Activated CD4-positive, alpha-beta T cell treated with anti-CD3 and anti-CD28 coated beads, Interleukin-10, Interleukin-2, amounts not matched to agents 100 ng/mL and 50 ng/mL, durations not matched to agents 16 hours and 8 hours (primary cell): Measurements from ENCODE around the gene RAP2A.

ENCODE experiments used
- DNase-seq: peaks from one replicate; pipeline ENCODE4 v3.0.0-alpha.2; 2020

The RAP2A gene

DNA sequence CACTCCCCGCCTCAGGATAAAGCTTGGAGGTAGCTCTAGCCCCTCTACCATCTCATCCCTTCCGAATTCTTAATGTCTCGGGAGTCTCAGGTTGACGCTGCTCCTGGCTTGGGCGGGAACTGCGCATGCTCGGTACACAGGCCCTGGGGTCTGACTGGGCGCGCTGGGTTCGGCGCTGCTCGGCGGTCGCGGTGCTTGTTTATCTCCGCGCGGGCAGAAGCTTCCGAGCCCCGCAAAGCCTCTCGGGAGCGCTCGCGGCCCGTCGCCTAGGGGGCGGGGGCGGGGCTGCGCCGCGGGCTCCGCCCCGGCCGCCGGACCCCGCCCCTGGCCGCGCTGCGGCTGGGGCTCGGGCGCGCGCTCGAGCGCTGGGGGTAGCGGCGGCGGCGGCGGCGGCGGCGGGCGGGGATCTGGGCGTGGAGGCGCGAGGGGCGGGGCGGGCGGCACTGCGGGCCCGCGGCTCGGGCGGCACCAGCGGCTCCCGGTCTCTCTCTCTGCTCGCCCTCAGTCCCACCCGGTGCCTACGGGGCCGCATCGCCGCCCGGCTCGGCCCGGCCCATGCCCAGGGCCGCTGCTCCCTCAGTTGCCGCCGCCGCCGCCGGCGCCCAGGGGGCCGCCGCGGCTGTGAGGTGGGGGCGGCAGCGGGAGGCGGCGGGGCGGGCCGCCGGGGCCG is at the start of gene RAP2A:
RAP2A (plus strand) TSS at position 443 of the 670 bp plus-strand sequence. CDS start 302 bp downstream, outside the sequence.
- peak; percentile 95 for DNase-seq

GRCh38 chr13:97384371-97384770 is 49.6 kb upstream of the RAP2A start:
- DNase-seq = no peak

- DNase-seq = no peak
Measured at GRCh38 chr13:97385146-97385545, 48.8 kb upstream of the RAP2A start.

DNA sequence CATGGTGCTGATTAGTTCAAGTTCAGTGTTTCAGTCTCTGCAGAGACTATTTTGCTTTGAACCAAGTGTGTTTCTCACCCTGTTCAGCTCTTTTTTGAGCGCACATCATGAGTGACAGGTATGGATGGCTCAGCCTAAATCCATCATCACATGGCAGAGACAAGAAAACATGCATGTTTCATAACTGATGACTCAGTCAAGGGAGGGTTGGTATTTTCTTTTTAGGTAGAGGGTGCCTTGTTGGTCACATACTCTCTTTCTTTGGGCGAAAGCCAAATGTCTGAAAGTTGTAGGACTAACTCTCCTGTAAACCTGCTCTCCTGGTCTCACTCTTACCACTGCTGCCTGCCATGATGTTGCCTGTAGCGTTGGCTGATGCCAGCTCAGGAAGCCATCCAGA is 48.1 kb upstream of the RAP2A start:
- DNase-seq = no peak

GRCh38 chr13:97386801-97387484 is 47.0 kb upstream of the RAP2A start:
- peak; percentile 37 for DNase-seq

DNA sequence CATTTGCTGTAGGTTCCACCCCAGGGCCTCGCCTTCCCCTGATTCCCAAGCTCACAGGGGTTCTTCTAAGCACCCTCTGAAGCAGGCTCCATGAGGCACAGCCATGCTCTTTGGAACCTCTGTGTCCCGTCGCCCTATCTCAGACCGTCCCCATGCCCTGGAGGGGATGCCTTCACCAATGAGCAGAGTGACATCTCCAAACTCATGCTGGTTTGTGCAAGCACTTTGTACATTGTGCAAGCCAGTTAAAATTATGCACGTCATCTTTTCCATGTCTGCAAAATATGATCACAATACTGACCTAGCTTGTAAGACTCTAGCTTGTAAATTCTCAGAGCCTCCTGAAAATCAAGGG is 46.5 kb upstream of the RAP2A start:
- no peak for DNase-seq

- no peak for DNase-seq
Measured at GRCh38 chr13:97387890-97388289, 46.1 kb upstream of the RAP2A start.

DNA sequence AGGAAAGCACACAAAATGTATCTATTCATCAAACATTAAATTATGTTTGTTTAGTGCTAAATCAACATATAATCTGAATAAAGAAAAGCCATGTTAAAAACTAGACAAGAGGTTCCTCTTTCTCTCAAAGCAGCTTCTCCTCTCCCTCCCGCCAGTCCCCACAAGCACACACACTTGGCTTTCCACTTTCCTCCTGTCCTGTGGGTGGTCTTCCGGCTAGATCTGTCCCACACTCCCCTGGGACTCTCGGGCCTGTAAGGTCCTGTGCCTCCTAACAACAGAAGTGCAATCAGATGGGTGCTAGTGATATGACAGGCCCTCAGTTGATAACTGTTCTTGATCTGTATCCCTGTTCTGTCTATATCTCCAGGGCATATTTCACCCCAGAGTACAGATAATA is 45.6 kb upstream of the RAP2A start:
- DNase-seq = no peak

DNA sequence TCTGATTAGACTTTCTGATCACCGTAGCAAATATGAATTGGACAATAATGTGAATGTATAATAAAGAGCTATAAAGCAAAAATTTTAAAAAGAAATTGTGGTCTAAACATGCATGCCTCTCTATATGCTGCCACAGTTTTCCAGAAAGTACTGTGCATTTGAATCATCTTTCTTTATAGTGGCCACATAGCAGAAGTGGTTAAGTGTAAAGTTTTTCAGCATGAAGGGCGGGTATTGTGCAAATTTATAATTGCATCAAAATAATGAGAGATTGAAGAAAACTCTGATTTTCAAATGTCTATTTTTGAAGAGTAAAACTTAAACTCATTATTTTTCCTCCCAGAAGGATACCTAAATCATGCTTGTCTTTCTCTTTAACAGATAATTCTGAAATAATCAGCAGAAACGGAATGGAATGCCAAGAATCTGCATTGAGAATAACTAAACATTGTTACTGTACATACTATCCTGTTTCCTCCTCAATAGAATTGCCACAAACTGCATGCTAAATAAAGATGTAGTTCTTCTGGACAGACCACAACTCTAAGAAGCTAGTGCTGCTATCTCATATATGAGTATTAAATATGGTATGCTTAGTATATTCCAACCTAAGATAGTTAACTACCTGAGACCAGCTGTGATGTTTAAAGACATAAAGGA is 42.9 kb upstream of the RAP2A start:
- DNase-seq = no peak

- no peak for DNase-seq
Measured at GRCh38 chr13:97392020-97392419, 41.9 kb upstream of the RAP2A start.

GRCh38 chr13:97394542-97394941 is 39.4 kb upstream of the RAP2A start:
- no peak for DNase-seq

DNA sequence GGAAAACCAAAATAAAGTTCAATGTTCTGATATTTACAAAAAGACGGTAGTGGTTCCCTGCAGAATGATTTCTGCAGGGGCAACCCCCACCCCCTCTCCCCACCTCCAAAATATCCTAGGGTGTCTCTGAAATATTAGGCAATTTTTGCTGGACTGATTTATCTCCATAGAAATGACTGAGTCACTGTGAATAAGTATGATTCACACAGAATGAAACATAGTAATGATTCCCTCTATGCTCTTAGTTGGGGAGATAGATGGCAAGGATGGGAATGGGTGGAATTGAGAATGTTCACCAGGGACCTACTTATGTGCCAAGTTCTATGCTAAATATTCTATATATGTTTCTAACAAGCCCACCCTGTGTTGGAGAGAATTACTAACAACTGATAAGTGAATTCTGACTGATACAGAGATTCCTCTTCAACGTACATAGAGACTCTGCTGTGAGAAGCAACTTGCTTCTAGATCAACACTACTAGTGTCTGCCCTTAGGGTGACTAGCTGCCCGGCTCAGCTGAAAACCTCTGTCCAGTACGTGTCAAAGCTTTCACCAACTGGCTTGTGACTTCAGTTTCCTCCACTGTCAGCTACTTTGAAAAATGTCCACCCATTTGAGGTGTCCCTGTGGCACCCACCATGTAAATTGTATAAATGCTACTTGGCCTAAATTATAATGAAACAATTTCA is 38.4 kb upstream of the RAP2A start:
- DNase-seq = no peak

DNA sequence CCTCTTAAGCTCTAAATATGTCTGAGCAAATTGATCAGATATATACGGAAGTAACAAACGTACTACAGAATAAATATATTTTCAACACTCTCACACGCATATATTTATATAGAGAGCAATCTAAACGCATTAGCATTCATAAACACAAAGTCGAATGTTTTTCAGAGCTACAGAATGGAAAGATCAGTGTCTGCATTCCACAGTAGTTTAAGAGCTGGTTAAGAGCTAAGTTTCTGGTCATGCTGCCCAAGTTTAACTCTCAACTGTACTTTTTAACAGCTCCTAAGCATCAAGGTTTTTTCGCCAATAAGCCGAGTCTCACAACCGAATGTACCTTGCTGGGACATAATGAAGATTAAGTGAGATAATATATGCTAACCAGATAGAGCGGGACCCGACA is 36.7 kb upstream of the RAP2A start:
- no peak for DNase-seq

DNA sequence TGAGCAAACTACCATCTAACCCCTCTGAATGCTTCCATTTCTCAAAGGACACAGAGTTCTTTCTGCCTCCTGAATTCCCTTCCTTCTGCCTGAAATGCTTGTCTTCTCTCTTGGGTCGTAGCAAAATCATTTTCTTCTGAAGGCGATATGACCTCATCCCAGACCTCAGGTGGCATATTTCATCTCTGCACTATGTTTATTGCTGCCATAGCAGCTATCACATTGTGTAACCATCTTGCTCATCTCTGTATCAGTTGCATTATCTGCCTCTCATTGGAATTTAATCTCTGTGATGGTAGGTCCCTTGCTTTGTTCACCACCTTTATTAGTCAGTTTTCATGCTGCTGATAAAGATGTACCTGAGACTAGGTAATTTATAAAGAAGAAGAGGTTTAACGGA is 32.5 kb upstream of the RAP2A start:
- no peak for DNase-seq

DNA sequence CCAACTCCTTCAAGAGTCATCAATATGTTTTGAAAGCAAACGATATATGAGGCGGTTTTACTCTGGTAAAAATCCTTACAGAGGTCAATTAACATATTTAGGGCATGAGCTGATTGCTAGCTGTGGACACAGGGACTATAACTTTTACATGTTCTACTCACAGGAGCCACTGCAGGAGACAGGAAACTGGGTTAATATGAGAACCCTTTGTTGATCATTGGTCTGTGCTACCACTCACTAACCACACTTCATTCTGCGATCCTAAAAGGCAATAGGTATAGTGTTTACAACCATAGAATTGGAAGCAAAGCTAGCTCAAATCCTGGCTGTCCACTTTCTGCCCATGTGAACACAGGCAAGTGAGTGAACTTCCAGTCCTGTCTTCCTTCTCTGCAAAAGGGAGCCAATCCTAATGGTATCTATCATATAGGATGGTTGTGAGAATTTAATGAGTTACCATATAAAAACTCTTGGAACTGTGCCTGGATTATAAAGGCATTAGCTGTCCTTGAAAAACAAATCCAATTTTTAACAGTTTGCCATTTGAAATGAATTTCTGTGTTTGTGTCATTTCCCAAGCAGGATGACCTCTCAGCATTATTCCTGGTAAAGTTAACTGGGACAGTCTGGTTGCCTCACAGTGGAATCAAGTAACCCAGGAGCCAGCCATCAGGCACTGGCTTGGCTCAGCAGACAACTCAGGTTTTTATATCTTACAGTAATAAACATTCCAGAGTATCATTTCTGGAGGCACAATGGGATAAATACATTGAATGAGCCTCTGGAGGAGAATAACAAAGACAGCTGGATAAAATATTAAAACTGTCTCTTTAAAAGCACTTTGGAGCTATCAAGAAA is 29.8 kb upstream of the RAP2A start:
- DNase-seq = no peak

- DNase-seq = no peak
Measured at GRCh38 chr13:97407540-97407939, 26.4 kb upstream of the RAP2A start.

- DNase-seq = no peak
Measured at GRCh38 chr13:97408938-97409337, 25.0 kb upstream of the RAP2A start.

DNA sequence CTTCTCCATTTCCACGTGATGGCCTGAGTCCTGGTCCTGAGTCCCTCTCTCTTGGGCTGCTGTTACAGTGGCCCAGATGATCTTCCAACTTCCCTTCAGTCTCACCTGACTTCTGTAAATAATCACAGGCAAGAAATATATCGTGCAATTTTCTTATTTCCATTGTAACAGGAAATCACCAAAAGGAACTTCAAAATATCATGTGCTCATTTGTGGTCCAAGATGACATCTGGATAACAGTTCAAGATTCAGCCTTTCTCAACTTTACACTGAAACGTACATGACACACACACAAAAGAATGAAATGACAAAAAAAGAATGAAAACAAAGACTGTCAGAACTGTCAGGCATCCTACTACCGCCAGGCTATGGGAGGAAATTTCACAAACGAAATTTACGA is 22.0 kb upstream of the RAP2A start:
- no peak for DNase-seq

DNA sequence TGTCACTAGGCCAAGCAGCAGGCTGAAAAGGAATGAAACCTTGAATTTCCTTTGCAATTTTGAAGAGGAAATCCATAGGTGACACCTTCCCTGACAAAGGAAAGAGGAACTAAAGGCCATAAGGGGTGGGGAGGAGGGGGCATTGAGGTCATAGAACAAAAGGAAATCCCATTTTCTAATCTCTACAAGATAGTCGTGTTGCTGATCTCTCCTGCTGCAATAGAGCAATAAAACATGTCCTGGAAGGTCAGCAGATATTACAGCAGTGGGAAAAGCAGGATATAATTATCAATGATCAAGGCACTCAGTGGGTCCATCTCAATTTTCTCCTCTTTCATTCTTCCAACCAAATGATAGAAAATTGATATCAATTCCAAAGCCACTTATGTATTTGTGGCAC is 20.3 kb upstream of the RAP2A start:
- DNase-seq = no peak

- DNase-seq = no peak
Measured at GRCh38 chr13:97414392-97414791, 19.6 kb upstream of the RAP2A start.

- no peak for DNase-seq
Measured at GRCh38 chr13:97417698-97418097, 16.3 kb upstream of the RAP2A start.

DNA sequence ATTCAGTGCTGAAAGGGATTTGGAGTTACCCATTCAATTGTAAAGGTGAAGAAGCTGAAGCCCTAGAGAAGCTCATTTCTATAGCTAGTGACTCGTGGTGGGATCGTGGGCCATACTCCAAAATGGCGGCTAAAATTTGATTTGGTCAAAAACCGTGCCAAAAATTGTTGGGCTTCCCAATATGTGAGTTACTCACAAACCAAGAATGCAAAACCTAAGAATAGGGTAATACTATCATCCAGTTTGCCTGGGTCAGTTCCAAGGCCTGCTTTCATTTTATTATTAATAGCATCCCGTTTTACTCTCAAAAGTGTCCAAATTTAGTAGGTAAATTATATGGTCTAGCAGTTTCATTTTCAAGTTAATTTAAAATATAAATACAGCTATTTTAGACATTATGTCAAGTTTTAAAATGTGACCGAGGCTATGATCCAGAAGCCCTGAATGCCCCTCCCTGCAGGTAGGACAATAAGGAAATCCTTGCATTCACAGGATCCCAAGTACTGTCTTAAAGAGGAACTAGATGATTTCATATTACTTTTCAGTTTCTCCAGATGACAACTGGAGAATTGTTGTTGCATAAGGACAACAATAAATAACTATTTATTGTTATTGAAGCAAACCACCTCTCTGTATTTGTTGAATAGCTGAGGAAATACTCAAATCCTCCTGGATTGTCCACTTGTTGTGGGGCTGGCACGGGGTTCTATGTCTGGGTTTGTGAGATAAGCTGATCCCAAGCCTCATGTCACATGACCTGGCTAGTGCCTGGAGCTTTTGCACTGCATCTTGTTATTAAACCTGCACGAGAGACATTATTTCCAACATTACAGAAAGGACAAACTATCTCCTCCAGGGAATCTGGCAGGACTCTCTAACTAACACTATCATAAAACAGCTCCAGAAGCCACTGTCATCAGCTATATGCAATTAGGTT is 11.6 kb upstream of the RAP2A start:
- no peak for DNase-seq
